T-helper 2 cell treated with Interferon-gamma antibody and Interleukin-4, amounts not matched to agents 100 ng/mL and 5 ng/mL, for 36 hours (primary cell): ENCODE data around the gene COPS4. TPM values are rescaled to one million over a fixed set of nuclear protein-coding genes. Genes with fewer than 3 reads are reported as not detected.
"Not testable (repeated sequence)": the region's sequence is repeated elsewhere in the genome, so short reads cannot be mapped to it uniquely, and the experiment has no call there.

Experiments
- intact Hi-C: fragments of 100-400 bp; cut with micrococcal nuclease; formaldehyde crosslinking; loops from one replicate; pipeline ENCODE4 v1.15.1; 2023
- total RNA-seq: library from RNA; stranded (reverse); gene quantifications from 2 replicates; pipeline ENCODE4 v1.2.3, GENCODE V29; 2022

The COPS4 gene
- 28.5 and 32.9 TPM in 2 replicates for total RNA-seq

DNA sequence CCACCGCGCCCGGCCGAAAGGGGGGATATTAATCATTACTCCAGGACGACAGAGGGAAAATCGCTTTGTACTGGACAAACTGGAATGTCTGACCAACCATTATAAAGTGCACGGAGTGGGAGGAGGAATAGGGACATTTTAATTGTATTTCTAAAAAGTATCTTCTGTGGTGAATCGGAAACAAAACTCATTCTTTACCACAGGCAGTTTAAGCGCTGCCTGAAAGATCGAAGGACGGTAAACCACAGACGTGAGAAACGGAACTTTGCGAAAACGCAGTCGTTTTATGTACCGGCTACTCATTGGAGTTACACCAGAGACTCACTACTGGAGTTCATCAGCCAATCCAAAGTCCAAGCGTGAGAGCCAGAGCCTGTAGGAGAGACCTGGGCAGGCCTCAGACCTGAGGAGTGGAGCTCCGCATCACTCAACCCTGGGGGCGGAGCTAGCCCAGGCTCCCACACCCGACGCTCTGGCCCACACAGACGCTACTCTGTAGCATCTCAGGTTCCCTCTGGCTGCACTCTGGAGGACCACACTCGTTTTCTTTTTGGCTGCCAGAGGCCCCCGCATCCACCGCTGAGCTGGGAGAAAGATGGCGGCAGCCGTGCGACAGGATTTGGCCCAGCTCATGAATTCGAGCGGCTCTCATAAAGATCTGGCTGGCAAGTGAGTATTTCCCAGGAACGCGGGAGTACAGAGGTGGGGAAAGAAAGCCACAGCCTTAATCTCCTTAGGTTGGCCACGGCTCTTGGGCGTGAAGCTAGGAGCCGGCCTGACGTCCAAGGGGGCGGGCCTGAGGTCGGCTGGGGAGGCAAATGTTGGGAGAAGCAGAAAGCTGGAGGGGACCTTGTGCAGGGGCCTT is at the start of gene COPS4:
TSS of gene COPS4 (plus strand) at position 554 of the 865 bp plus-strand sequence. CDS start at position 596, 42 bp downstream.
- intact Hi-C loops, result loop anchor here (1.0 to 5.0 kb wide), 11 partner anchors 22 to 661 kb away; partner anchors contain the start of genes ABRAXAS1, COQ2, HELQ and LIN54

DNA sequence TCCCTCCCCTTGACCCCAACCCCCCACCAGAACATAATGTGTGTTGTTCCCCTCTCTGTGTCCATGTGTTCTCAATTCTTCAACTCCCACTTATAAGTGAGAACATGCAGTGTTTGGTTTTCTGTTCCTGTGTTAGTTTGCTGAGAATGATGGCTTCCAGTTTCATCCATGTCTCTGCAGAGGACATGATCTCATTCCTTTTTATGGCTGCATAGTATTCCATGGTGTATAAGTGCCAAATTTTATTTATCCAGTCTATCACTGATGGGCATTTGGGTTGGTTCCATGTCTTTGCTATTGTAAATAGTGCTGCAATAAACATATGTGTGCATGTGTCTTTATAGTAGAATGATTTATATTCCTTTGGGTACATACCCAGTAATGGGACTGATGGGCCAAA is 47.5 kb upstream of the COPS4 start:
- intact Hi-C loops, result not testable (repeated sequence)

DNA sequence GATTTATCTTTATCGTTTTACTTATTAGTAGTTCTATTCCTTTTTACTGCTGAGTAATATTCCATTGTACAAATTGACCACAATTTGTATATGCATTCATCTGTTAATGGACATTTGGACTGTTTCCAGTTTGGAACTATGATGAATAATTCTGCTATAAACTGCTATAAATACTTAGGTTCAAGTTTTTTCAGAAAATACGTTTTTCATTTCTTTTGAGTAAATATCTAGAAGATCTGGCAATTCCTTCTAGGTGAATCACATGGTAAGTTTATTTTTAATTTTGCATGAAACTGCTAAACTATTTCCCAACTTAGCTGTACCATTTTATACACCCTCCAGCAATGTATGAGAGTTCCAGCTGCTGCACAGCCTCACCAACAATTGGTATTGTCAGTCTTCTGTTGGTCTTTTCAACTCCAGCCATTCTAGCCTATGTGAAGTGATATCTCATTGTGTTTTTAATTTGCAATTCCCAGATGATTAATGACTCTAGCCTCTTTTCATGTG is 46.6 kb upstream of the COPS4 start:
- intact Hi-C loops, result loop anchor here (2.0 kb wide), 1 partner anchor 22 kb away; the partner anchor contains the start of gene LIN54

DNA sequence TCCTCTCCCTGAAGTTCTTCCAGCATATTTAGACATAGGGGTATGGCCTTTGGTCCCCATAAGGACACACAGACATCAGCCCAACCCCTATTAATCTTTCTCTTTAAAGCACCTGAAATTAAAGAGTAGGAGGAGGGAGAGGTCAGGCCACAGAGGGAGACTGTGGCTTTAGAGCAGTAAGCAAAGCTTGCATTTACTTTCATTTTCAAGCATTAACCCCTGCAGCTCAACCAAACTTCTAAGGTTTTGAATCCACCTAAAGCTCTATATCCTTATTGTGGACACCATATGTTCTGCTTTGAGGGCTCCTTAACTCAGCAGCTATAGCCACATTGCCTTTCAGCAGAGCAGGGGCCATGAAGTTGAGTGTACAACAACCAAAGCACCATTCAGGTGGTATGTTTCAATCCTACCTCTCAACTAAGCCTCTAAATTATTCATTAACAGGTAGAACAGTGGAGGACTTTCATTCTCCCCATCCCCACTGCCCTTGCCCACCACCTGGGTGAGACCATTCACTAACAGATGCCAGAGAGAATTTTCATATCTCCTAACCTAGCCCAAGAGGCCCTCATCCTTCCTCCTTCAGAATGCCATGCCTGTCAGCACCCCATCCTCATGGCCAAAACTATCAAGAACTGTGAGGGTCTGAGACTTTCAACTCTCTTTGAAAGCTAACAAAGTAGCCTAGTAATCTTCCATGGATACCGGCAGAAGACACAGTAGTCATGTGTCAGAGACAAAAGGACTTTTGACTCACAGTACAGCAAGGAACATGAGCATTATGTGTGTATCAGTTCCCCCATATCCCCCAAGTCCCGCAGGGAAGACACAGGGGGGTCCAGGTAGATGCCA is 45.2 kb upstream of the COPS4 start:
- intact Hi-C loops, result loop anchor here (2.0 kb wide), 1 partner anchor 21 kb away; the partner anchor contains the start of gene LIN54

DNA sequence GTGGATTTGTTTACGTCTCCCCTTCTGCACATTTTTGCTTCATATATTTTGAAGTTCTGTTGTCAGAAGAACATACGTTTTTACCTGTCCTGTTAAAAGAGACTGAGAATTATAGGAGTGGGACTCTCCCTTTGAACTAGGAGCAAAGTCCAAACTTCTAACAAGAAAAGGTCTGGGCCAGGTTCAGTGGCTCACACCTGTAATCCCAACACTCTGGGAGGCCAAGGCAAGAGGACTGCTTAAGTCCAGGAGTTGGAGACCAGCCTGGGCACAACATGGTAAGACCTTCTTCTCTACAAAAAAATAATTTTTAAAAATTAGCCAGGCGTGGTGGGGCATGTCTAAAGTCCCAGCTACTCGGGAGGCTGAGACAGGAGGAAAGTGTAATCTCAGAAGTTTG is 40.1 kb upstream of the COPS4 start:
- intact Hi-C loops, result no loop called here

DNA sequence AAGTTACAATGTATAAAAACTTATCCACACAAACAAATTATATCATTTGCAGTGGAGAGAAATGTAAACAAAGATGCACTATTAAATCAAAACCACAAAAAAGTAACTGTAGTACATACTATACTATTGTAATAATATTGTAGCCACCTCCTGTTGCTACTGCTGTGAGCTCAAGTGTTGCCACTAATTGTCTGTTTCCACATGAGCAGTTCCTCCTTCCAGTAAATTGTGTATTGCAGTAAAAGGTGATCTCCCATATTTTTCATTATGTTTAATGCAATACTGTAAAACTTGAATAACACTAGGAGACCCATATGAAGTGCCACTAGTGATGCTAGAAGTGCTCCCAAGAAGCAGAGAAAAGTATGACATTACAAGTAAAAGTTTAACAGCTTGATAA is 36.1 kb upstream of the COPS4 start:
- intact Hi-C loops, result no loop called here

DNA sequence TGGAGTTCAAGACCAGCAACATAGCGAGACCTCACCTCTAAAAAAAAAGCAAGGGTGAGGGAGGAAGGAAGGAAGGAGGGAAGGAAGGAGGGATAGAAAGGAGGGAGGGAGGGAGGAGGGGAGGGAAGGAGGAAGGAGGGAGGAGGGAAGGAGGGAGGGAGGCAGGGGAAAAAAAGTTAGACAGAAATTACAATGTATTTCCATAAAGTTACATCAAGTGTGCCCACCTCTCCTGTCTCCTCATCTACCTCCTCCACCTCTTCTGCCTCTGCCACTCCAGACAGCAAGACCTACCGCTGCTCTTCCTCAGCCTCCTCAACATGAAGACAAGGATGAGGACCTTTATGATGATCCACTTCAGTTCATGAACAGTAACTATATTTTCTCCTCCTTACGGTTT is 32.7 kb upstream of the COPS4 start:
- intact Hi-C loops, result no loop called here

DNA sequence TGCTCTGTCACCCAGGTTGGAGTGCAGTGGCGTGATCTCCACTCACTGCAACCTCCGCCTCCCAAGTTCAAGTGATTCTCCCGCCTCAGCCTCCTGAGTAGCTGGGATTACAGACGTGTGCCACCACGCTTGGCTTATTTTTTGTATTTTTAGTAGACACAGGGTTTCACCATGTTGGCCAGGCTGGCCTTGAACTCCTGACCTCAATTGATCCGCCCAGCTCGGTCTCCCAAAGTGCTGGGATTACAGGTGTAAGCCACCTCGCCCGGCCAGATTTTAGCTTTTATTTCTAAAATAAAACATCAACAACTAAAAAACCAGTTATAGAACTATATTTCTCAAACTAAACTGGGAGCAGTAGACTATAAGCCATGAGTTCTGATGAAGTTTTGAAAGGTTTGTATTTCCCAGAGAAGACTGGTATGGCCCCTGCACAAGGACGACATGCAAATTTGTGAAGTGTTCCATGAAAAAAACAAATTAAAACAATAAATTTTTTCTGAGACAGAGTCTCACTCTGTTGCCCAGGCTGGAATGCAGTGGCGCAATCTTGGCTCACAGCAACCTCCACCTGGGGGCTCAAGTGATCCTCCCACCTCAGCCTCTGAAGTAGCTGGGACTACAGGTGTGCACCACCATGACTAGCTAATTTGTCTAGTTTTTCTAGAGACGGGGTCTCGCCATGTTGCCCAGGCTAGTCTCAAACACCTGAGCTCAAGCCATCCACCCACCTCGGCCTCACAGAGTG is 31.8 kb upstream of the COPS4 start:
- intact Hi-C loops, result not testable (repeated sequence)

DNA sequence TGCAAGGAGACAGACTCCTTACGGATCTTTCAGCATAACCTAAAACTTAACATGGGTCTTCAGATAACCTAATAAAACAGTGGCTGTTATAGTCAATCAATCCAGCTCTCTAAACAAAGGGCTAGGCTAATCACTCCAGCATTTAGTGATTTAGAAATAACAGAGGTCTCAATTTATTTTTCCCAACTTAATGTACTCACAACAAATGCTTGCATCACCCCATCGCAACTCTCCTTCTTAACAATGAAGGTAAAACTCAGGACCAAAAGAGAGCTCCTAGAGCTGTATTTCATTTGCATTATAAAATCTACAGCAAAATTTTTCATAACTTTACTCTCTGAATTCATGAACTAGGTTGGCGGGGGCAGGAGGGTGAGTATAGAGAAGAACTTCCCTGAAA is 25.5 kb upstream of the COPS4 start:
- intact Hi-C loops, result no loop called here

DNA sequence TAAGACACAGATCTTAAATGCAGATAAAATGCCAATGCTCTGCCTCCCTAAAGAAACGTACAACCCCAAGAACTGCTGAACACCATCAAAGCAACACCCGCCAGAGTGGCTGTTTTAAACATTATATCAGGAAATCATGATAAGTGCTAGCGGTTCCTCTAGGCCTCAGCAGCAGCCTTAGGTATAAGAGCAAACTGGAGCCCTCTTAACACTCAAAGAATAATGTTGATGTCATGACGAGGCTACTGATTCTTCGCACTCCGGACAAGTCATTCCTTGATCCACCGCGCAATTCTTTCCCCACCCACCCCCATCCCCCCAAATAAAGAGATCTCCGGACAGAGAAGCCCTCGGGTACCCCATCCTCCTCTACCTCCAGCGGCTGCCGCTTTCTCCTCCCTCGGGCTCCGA is 24.9 kb upstream of the COPS4 start:
- intact Hi-C loops, result loop anchor here (1.0 to 5.0 kb wide), 8 partner anchors 21 to 723 kb away; partner anchors contain the start of genes COPS4, COQ2, HNRNPD and SEC31A

DNA sequence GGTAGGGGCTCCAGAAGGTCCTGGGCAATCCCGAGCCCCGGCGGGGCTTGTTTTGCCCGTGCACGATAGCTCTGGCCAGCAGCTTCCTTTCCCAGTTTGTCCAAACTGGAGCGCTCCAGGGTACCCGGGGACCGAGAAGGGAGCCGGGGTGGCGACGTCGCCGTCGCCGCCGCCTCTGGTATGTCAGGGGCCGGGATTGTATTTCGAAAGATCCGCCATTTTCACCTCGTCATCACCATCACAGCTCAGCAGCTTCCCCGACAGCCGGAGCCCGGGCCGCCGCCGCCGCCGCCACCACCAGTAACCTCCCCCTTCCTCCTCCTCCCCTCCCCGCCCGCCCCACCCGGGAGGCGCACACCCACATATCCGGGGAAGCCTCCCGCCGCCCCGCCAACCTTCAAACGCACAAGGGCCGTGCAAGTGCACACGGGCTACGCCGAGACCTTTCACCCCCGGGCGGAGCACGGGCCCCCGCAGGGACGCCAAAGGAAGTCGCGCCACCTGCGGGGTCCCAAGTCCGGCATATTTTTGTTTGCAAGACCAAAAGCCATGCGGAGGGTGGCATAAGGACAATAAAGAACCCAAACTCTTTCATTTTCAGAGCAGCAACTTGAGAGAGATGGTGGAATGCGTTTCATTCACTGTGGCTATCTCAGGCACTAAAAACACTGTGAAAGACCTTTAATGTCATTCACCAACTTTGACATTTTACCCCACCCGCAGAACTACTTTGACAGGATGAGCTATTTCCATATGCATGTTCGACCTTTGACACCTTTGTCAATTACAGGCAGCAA is 24.3 kb upstream of the COPS4 start, which contains the start of gene LIN54:
TSS of gene LIN54 (minus strand) at position 302 of the 797 bp plus-strand sequence. CDS start 25,979 bp downstream, outside the sequence.
- intact Hi-C loops, result loop anchor here (1.0 to 5.0 kb wide), 9 partner anchors 22 to 723 kb away; partner anchors contain the start of genes ABRAXAS1, COPS4, COQ2 and HNRNPD

DNA sequence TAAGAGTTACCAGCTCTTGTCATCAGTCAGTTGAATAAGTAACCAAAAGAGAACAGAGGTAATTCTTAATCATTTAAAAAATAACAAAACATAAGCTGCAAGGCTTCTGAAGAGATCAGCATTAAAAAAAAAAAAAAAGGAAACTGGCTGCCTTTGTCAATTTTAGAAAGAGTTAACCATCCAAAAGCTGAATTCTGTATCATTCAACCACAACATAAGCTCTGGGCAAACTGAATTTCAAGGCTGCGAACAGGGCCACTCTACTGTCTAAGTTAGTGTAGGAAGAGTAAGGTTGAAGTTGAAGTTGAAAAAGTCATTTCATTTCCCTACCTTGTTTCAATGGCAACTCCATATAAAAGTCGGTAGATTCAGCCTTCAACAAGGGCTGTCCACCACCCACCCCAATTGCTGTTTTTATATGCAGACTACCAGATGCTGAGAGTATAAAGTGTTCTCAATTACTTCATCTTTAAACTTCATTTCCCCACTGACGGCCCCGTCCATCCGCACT is 23.2 kb upstream of the COPS4 start:
- intact Hi-C loops, result loop anchor here (1.0 to 5.0 kb wide), 8 partner anchors 23 to 724 kb away; partner anchors contain the start of genes ABRAXAS1, ENOPH1, HELQ and HNRNPDL

DNA sequence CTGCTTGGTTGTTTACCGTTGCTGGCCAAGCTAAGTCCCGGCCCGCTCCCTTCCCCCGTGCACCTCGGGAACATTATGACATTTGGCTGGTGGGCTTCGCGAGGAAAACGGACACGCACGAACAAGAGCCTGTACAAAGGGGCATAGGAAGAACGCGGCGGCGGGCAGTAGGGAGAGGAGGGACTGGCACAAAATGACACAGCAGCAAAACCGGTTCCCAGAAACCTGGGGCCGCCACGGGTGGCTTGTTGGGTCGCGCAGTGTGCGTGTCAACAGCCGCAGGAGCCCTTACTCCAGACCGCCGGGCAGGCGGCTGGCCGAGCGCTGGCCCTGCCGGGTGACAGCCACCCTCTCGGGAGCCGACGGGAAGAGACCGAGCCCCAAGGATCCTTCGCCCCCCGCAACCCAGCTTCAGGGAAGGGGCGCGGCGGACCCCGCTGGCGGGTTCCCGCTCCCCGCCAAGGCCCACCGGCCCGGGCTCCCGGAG is 22.7 kb upstream of the COPS4 start:
- intact Hi-C loops, result loop anchor here (1.0 to 5.0 kb wide), 6 partner anchors 73 to 725 kb away; partner anchors contain the start of genes ENOPH1, HELQ and HNRNPDL

DNA sequence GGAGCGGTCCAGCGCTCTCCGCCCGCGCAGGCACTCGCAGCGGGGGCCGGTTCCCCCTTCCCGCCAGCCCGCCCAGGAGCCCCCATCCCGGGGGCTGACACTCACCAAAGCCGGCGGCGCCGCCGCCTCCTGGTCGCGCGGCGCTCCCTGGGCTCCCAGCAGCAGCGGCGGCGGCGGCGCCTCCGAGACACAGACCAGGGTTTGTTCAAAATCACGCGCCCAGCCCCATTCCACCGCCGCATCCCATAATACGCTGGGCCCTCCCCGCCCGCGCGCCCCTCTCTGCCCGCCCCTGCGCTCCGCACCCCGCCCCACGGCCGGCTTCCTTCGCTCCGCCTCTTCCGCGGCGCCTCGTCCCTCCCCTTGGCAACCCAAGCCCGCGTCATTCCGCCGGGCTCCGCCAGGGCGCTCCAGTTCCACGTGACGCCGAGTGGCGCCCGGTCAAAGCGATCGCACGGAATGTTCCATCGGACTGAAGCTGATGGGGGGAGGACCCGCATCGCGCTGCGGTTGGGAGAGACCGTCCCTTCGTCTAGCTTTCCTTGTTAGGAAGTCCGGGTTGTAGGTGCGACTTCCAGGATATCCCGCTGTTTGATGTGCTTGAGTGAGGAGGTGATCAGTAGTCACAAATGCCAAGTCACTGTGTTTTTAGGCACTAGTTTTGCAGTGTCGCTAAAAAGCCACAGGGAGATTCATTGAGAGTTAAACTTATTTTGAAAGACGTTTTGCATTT is 22.1 kb upstream of the COPS4 start:
- intact Hi-C loops, result loop anchor here (1.0 to 5.0 kb wide), 7 partner anchors 21 to 726 kb away; partner anchors contain the start of genes ENOPH1, HELQ and HNRNPDL

DNA sequence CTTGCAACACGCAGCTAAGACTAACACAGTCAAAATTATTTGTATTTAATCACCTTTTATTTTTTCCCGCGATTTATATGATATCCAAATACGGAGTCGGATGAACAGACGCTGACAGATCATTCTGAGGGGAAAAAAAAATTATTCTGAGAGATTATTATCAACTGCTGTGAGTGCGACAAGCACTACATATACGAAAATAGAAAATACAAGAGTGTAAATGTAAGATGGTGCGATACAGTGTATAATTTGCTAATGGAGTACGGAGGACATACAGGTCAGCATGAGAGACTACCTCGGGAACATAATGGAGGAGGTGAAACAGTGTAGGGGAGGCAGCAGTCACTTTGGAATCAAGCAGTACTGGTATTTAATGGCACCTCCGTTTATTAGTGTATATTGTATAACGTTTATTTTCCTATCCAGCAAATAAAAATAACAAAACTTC is 21.5 kb upstream of the COPS4 start:
- intact Hi-C loops, result loop anchor here (1.0 to 5.0 kb wide), 5 partner anchors 21 to 726 kb away; no protein-coding TSS in a partner anchor

DNA sequence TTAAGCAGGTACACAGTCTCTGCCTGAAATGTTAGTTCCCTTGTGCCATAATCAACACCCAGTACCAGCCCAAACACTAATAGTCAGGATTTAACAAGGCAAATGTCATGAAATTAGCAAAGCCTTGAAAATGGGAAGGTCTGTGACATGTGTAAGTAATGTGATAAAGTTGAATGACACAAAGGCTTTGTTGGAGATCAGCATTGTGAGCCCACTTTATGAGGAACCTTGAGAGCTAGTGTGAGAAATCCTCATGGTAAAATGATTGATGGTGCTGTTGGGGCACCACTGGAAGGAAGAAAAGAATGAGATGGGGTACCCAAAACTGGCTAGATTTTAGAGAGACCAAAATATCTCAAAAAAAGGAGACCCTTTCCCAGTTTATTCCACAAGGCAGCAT is 21.1 kb upstream of the COPS4 start:
- intact Hi-C loops, result loop anchor here (1.0 to 5.0 kb wide), 5 partner anchors 20 to 727 kb away; no protein-coding TSS in a partner anchor

DNA sequence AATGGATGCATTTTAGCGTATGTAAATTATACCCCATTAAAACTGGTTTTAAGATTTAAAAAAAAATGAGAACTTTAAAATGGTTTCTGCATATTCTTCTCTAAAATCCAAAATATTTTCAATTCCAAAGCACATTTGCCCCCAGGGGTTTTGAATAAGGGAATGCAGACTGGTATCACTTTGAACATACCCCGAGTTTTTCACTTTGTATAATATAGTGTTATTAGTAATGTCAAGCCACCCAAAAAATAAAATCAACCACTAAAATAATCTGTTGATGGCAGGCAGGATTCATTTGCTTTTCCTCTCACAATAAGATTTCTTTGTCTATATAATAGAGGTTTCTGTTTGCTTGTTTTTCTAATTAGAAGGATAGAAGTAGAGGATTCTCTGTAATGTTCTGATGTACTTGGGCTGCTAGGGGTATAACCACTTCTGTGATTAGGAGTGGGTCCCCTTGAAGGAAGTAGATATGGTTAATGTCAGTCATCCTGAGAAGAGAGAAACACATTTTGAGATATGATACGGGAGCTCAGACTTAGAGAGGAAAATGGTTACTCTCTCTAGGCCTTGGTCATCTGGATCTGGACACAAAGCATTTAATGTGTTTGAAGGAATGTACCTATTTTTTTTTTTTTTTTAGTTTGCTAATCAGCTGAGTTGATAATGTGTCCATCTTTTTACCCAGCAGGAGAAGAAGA is 15.0 kb upstream of the COPS4 start:
- intact Hi-C loops, result no loop called here
